Transverse colon (tissue), 4 donors: ENCODE data around the gene EARS2. TPM values are rescaled to one million over a fixed set of nuclear protein-coding genes. Genes with fewer than 3 reads are reported as not detected.
A peak's percentile ranks its signal among the peaks of the same experiment; 100 is the strongest.
"Not testable (repeated sequence)": the region's sequence is repeated elsewhere in the genome, so short reads cannot be mapped to it uniquely, and the experiment has no call there.

Experiments used
- DNase-seq: peaks from one replicate; pipeline ENCODE4 v3.0.0-alpha.2; 2019
- H3K27ac ChIP-seq, 4 donors: fragments of 200-600 bp; sonication (generic); 2 replicates each; pipeline ENCODE4 v1.5.1; 2016 to 2018; ENCODE audit warnings: inconsistent platforms in 4 of 4
- H3K27me3 ChIP-seq: fragments of 200-600 bp; sonication (generic); 2 replicates; pipeline ENCODE4 v1.5.1; 2017; ENCODE audit warnings: inconsistent platforms
- H3K36me3 ChIP-seq, 4 donors: fragments of 200-600 bp; sonication (generic); 2 replicates each; pipeline ENCODE4 v1.5.1; 2017 to 2019; ENCODE audit warnings: inconsistent platforms in 4 of 4
- H3K4me1 ChIP-seq, 4 donors: fragments of 200-600 bp; sonication (generic); 2 replicates each; pipeline ENCODE4 v1.5.1; 2017 to 2020; ENCODE audit warnings: inconsistent platforms in 4 of 4
- H3K4me3 ChIP-seq, 4 donors: fragments of 200-600 bp; sonication (generic); 1 replicate in 1 of 4; 2 replicates in 3 of 4; pipeline versions ENCODE4 v1.5.1 to v1.6.1; 2017 to 2019; ENCODE audit warnings: inconsistent platforms in 4 of 4
- H3K9me3 ChIP-seq, 2 donors: fragments of 200-600 bp; sonication (generic); 2 replicates each; pipeline ENCODE4 v1.5.1; 2017 to 2019; ENCODE audit warnings: inconsistent platforms in 2 of 2
- CTCF ChIP-seq, 5 experiments: fragments of 200-600 bp in 3 of 5; fragments of 450-650 bp in 2 of 5; sonication (generic) in 3 of 5; IDR thresholded peaks; 1 replicate in 2 of 5; 2 replicates in 3 of 5; pipeline ENCODE4 v1.5.1; 2016 to 2017; ENCODE audit warnings: antibody characterized with exemption in 5 of 5, inconsistent platforms in 3 of 5, mild to moderate bottlenecking in 2 of 5, moderate library complexity in 1 of 5
- EP300 ChIP-seq: sonication (generic); formaldehyde crosslinking; IDR thresholded peaks from one replicate; pipeline ENCODE4 v1.6.1; 2017; ENCODE audit warnings: antibody characterized with exemption, low read depth
- POLR2A ChIP-seq: fragments of 450-650 bp; IDR thresholded peaks from one replicate; pipeline ENCODE4 v1.6.1; 2016; ENCODE audit warnings: antibody characterized with exemption, mild to moderate bottlenecking, moderate library complexity
- POLR2AphosphoS5 ChIP-seq, 3 donors: sonication (generic); formaldehyde crosslinking; IDR thresholded peaks; one replicate each; pipeline ENCODE4 v1.6.1; 2016; ENCODE audit warnings: antibody characterized with exemption in 3 of 3
- WGBS, 2 donors: methylation state at CpG; one replicate each; pipeline ENCODE4 v1.1.5; 2018; ENCODE audit warnings: low coverage in 1 of 2; 5-methylcytosine and 5-hydroxymethylcytosine counted together
- in situ Hi-C, 4 donors: fragments of 200-750 bp; cut with MboI; loops; one replicate each; pipeline versions ENCODE4 v1.15.0 to v1.15.1; 2017; ENCODE audit warnings: low sequenced_read_pairs in 3 of 4, low pct_ligation_motif_present in 1 of 4, low pct_unique_long_range_greater_than_20kb in 1 of 4
- intact Hi-C: fragments of 100-400 bp; cut with DNase I; formaldehyde crosslinking; loops from one replicate; pipeline ENCODE4 v1.15.1; 2023; ENCODE audit warnings: low total_unique reads
- total RNA-seq, 4 donors: library from RNA; depleted of rRNA; stranded (reverse); fragments of >200 nt; gene quantifications; one replicate each; pipeline ENCODE4 v1.1.0, GENCODE V29; 2016

EARS2 gene
- total RNA-seq, 4 donors from 2014 or later, result 9.4 to 88.2 (median 14.3) TPM

GRCh38 chr16:23511731-23512130, 45.4 kb downstream of the EARS2 start:
- WGBS, 2 donors, result 82 to 95% methylated on average over 6 to 7 of the region's 7 CpGs
- Histone ChIP-seq H3K36me3 (no peaks in the 10 kb centered on the region), H3K4me1 (peaks cover 0 to 23% (median 10%) of the 10 kb centered on the region in 4 donors), H3K9me3 (no peaks in the 10 kb centered on the region), H3K27ac (no peak overlapping the region), H3K4me3 (no peak overlapping the region), H3K27me3 (no peaks in the 10 kb centered on the region)
- in situ Hi-C loops (no loop called here), intact Hi-C loops (no loop called here)
- no peak for DNase-seq
- no peak for TF ChIP-seq POLR2A
- no peak for TF ChIP-seq CTCF (IDR thresholded peaks at IDR 0.05)
- no peak for TF ChIP-seq EP300
- no peak for TF ChIP-seq POLR2AphosphoS5 (IDR thresholded peaks at IDR 0.05)

GRCh38 chr16:23510915-23511270, 46.3 kb downstream of the EARS2 start:
- DNase-seq, H3K9me3 ChIP-seq, H3K36me3 ChIP-seq, in situ Hi-C loops, H3K27me3 ChIP-seq, intact Hi-C loops: not testable (repeated sequence)
- Histone ChIP-seq H3K27ac (peak overlapping the region; percentile 82 to 94 (median 91)), H3K4me1 (peaks cover 0 to 25% (median 14%) of the 10 kb centered on the region in 4 donors), H3K4me3 (peak overlapping the region in 3 of 4 donors; percentile 82 to 100 (median 97))
- WGBS, 2 donors, result 63 to 87% methylated on average over 4 to 10 of the region's 10 CpGs

- Histone ChIP-seq H3K27ac (peak within 1 kb of the TSS; percentile 82 to 94 (median 91)), H3K36me3 (no peaks in the 10 kb centered on the region), H3K27me3 (no peaks in the 10 kb centered on the region), H3K4me3 (peak within 1 kb of the TSS; percentile 56 to 100 (median 90)), H3K4me1 (peaks cover 0 to 30% (median 18%) of the 10 kb centered on the region in 4 donors), H3K9me3 (no peaks in the 10 kb centered on the region)
- in situ Hi-C loops, result no loop called here
- 0 to 1% methylated on average over 10 to 47 of the region's 71 CpGs for WGBS, 2 donors
- intact Hi-C loops, result no loop called here
- TF ChIP-seq POLR2AphosphoS5 (IDR thresholded peaks at IDR 0.05) (peak; percentile 94 to 96 (median 95)), POLR2A (peak; percentile 67), EP300 (no peak)
- peak; percentile 88 for DNase-seq
Observed at GRCh38 chr16:23510164-23510914, 46.8 kb downstream of the EARS2 start, which contains the start of gene GGA2. TSS of gene GGA2 (minus strand) at chr16:23510494. CDS start at chr16:23510411, 83 bp downstream.

GRCh38 chr16:23509782-23510163, 47.4 kb downstream of the EARS2 start:
- Histone ChIP-seq H3K27me3 (no peaks in the 10 kb centered on the region), H3K36me3 (no peaks in the 10 kb centered on the region), H3K9me3 (no peaks in the 10 kb centered on the region), H3K27ac (peak overlapping the region; percentile 82 to 94 (median 91)), H3K4me3 (peak overlapping the region; percentile 56 to 100 (median 90)), H3K4me1 (peaks cover 3 to 36% (median 22%) of the 10 kb centered on the region in 4 donors)
- in situ Hi-C loops, result no loop called here
- intact Hi-C loops, result no loop called here
- TF ChIP-seq POLR2AphosphoS5 (IDR thresholded peaks at IDR 0.05) (no peak), CTCF (IDR thresholded peaks at IDR 0.05) (no peak), EP300 (no peak), POLR2A (no peak)
- DNase-seq, result no peak
- 0% methylated on average over 7 to 9 of the region's 17 CpGs for WGBS, 2 donors

GRCh38 chr16:23509441-23509754, 47.8 kb downstream of the EARS2 start:
- Histone ChIP-seq H3K27ac (peak overlapping the region; percentile 82 to 94 (median 91)), H3K4me3 (peak overlapping the region; percentile 56 to 100 (median 90)), H3K27me3 (no peaks in the 10 kb centered on the region), H3K36me3 (no peaks in the 10 kb centered on the region), H3K4me1 (peaks cover 4 to 40% (median 26%) of the 10 kb centered on the region in 4 donors), H3K9me3 (no peaks in the 10 kb centered on the region)
- 4 to 9% methylated on average over 4 to 5 of the region's 5 CpGs for WGBS, 2 donors
- DNase-seq, result no peak
- in situ Hi-C loops, result no loop called here
- no peak for TF ChIP-seq CTCF (IDR thresholded peaks at IDR 0.05)
- TF ChIP-seq POLR2A, result no peak
- no peak for TF ChIP-seq EP300
- no peak for TF ChIP-seq POLR2AphosphoS5 (IDR thresholded peaks at IDR 0.05)
- intact Hi-C loops, result no loop called here
